Renal cortical epithelial cell (primary cell): Measurements from ENCODE around the gene PGAP3. TPM values are rescaled to one million over a fixed set of nuclear protein-coding genes. Genes with fewer than 3 reads are reported as not detected.
"Not testable (repeated sequence)": the region's sequence is repeated elsewhere in the genome, so short reads cannot be mapped to it uniquely, and the experiment has no call there.

Experiments used
- DNase-seq: peaks from one replicate; pipeline ENCODE4 v3.0.0-alpha.2; 2011; ENCODE audit warnings: low read depth
- total RNA-seq: library from RNA; depleted of rRNA; stranded (reverse); fragments of >200 nt; gene quantifications from 2 replicates; pipeline ENCODE4 v1.2.3, GENCODE V29; 2014

The PGAP3 gene, protein sequence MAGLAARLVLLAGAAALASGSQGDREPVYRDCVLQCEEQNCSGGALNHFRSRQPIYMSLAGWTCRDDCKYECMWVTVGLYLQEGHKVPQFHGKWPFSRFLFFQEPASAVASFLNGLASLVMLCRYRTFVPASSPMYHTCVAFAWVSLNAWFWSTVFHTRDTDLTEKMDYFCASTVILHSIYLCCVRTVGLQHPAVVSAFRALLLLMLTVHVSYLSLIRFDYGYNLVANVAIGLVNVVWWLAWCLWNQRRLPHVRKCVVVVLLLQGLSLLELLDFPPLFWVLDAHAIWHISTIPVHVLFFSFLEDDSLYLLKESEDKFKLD
- total RNA-seq = 6.6 and 21.8 TPM in 2 replicates

DNA sequence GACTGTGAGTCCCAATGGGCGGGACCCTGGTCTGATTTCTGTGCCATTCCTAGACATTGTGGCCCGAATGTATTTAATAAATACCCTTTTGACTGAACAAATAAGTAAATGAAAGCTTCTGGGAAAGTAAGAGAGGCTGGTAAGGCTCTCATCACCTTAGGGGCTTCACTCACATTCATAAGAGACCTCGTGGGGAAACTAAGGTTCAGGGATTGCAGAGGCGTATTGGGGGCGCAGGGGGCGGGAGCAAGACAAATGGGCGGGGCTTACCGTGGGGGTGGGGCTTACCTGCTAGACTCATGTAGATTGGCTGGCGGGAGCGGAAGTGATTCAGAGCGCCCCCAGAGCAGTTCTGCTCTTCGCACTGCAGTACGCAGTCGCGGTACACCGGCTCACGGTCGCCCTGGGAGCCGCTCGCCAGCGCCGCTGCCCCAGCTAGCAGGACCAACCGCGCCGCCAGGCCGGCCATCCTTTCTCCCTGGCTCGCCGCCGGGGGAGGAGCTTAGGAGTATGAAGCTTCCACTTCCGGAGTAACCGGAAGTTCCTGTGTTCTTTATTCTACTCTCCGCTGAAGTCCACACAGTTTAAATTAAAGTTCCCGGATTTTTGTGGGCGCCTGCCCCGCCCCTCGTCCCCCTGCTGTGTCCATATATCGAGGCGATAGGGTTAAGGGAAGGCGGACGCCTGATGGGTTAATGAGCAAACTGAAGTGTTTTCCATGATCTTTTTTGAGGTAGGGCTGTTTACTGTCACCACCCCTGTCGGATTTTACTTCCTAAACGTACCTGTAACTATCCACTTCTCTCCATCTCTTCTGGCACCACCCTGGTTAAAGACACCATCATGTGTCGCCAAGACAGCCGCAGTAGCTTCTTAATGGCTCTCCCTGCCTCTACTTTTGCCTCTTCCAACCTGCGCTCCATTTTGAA lies at the start of gene PGAP3:
PGAP3 (minus strand) TSS at position 512 of the 929 bp plus-strand sequence; CDS start at position 469, 43 bp downstream.
- DNase-seq = peak; percentile 83

DNA sequence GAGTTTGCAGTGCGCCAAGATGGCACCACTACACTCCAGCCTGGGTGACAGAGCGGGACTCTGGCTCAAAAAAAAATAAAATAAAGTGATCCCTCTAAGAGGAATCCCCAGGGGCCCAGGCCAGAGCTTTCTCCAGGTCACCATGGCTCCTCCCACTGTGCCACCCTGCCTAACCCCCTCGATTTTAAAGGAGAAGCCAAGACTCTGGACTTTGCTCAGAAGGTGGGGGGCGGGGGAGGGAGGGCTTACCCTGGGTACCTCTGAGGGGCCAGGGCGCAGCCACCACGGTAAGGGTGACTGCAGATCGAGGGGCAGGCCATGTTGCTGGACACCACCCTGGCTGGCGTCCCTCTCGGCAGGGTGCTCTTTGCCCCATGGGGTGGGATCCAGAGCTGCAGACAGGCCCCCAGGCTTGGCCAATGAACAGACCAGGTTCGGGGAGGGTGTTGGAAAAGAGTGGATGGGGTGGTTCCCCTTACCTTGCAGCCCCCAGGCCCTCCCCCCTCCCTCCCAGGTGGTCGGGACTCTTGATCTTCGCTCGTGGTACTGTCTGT lies 49.4 kb upstream of the PGAP3 start:
- no peak for DNase-seq

DNA sequence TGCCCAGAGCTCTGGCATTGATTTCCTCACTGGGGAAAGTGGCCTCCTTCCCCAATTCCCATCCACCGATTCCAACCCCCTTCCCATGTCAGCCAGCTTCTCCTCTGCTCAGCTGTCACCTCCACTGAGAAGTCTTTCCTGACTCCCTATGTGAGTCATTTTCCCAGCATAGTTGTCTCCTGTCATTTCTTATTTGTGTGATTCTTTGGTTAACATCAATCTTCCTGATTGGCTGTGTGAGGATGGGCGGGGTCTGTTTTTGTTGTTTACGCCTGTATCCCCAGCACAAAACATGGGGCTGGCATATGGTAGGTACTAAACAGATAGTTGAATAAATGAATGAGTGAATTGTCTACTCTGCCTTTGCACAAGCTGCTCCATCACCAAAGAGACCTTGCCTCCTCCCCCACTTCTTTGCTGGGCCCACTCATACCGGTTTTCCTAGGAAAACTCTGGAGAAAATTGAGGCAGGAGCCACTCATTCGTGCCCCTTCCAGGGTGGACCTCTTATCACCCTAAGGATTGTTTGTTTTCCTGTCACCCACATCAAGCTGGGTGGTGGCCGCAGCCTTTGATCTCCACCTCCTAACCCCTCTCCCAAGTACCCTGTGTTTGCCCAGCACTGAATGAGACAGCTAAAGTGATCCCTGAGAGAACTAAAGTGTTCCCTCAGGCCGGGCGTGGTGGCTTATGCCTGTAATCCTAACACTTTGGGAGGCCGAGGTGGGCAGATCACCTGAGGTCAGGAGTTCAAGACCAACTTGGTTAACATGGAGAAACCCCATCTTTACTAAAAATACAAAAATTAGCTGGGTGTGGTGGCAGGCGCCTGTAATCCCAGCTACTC lies 48.7 kb upstream of the PGAP3 start:
- no peak for DNase-seq

DNA sequence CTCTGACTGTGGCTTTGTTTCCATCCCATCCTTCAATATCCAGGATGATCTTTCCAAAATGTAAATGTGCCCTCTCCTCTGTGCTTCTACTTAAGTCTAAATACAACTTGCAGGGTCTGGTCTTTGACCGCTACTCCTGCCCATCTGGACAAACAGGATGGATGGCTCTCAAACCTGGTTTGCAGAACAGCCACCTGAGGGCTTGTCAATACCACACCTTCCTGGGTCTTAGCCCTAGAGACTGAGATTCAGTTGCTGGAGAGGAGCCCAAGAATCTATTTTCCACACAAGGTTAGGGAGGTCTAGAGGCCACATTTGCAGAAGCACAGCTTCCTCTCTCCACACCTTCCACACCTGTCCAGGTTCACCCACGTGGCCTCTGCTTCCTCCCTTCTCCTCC lies 48.0 kb upstream of the PGAP3 start:
- no peak for DNase-seq

DNA sequence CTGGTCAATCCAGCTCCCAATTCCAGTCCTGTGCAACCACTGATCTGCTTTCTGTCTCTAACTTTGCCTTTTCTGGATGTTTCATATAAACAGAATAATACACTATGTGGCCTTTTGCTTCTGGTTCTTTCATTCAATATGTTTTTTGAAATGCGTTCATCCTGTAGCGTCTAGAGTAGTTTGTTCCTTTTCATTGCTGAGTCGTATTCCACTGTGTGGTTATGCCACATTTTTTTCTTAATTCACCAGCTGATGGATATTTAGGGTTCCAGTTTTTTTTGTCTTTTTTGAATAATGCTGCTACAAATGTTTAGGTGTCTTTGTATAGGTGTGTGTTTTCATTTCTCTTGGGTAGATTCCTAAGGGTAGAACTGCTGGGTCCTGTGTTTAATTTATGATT lies 44.7 kb upstream of the PGAP3 start:
- no peak for DNase-seq

DNA sequence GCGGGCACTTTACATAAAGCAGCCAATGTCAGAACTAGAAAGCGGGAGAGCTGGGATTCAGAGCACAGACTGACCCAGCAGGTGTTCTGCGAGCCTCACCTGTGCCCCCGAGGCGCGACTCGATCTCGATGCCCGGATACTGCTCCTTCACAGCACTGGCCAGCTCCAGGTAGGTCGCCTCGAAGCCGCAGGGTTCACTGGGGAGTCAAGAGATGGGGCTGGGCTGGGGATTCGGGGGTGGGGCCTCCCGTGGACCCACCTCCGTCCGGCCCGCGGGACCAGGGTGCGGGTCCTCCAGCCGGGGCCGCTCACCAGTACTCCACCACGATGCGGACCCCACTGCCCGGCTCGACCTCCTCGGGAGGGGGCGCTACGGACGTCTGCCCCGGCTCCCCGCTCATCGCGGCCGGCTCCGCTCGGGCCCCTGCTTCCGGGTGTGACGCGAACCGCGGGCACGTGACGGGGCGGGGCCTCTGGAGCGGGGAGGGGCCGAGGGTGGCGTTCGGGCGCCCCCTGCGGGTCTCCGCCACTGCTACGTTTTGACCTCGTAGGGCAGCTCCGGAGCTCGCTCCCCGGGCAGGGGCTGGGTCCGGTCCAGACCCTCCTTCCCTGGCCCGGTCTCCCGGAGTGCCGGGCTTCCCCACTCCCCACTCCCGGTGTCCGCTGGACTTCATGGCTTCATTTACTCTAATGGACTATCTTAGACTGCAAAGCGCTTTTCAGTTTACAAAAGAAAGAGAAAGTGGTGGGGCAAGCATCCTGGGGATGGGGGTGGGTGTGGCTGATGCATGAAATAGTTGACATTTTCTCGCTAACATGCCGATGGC lies 42.5 kb upstream of the PGAP3 start, which contains the start of gene MIEN1:
MIEN1 (minus strand) TSS at position 438 of the 827 bp plus-strand sequence; CDS start at position 401, 37 bp downstream.
- no peak for DNase-seq

DNA sequence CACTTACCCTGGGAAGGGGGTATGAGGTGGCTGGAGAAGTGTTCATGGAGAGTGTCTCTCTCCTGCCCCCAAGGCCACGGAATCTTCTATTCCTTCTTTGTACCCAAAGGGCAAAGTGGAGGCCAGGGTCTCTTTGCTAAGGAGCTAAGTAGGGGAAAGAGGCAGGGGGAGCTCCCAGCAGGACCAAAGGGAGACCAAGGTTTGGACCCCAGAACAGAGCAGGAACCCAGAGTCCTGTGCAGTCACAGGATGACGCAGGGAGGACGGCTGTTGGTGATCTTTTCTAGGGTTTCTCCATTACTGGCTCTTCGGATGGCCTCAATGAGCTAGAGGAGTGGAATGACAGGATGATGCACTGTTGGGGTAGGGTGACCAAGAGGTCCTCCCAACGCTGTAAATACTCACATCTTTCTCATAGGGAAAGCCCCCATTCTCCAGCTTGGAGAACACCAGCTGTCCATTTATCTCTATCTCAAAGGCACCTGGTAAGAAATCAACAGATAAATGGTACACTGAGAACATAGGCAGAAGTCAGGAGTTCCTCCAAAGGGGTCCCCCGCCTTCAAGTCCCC lies 41.5 kb upstream of the PGAP3 start:
- no peak for DNase-seq

DNA sequence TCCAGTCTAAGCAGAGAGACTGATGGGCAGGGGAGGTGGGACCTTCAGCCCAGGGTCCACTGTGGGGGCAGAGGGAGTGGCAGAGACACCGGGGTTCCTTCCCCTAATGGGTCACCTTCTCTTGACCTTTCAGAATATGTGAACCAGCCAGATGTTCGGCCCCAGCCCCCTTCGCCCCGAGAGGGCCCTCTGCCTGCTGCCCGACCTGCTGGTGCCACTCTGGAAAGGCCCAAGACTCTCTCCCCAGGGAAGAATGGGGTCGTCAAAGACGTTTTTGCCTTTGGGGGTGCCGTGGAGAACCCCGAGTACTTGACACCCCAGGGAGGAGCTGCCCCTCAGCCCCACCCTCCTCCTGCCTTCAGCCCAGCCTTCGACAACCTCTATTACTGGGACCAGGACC lies 39.7 kb upstream of the PGAP3 start:
- DNase-seq = no peak

DNA sequence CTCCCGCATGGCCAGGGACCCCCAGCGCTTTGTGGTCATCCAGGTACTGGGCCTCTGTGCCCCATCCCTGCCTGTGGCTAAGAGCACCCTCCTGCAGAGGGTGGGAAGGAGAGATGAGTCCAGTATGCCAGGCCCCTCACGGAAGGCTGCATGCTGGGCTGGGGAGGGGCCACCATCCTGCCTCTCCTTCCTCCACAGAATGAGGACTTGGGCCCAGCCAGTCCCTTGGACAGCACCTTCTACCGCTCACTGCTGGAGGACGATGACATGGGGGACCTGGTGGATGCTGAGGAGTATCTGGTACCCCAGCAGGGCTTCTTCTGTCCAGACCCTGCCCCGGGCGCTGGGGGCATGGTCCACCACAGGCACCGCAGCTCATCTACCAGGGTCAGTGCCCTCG lies 38.8 kb upstream of the PGAP3 start:
- DNase-seq = no peak

DNA sequence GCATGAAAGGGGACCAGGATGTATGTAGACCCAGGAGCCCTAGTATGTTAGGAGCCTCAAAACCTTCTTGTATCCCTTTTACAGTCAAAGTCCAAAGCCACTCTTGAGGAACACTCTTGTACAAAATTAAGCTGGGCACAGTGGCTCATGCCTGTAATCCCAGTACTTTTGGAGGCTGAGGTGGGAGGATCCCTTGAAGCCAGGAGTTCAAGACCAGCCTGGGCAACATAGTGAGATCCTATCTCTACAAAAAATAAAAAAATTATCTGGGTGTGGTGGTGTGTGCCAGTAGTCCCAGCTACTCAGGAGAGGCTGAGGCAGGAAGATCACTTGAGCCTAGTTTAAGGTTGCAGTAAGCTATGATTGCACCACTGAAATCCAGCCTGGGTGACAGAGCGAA lies 38.1 kb upstream of the PGAP3 start:
- not testable (repeated sequence) for DNase-seq

DNA sequence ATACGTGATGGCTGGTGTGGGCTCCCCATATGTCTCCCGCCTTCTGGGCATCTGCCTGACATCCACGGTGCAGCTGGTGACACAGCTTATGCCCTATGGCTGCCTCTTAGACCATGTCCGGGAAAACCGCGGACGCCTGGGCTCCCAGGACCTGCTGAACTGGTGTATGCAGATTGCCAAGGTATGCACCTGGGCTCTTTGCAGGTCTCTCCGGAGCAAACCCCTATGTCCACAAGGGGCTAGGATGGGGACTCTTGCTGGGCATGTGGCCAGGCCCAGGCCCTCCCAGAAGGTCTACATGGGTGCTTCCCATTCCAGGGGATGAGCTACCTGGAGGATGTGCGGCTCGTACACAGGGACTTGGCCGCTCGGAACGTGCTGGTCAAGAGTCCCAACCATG lies 36.9 kb upstream of the PGAP3 start:
- no peak for DNase-seq

DNA sequence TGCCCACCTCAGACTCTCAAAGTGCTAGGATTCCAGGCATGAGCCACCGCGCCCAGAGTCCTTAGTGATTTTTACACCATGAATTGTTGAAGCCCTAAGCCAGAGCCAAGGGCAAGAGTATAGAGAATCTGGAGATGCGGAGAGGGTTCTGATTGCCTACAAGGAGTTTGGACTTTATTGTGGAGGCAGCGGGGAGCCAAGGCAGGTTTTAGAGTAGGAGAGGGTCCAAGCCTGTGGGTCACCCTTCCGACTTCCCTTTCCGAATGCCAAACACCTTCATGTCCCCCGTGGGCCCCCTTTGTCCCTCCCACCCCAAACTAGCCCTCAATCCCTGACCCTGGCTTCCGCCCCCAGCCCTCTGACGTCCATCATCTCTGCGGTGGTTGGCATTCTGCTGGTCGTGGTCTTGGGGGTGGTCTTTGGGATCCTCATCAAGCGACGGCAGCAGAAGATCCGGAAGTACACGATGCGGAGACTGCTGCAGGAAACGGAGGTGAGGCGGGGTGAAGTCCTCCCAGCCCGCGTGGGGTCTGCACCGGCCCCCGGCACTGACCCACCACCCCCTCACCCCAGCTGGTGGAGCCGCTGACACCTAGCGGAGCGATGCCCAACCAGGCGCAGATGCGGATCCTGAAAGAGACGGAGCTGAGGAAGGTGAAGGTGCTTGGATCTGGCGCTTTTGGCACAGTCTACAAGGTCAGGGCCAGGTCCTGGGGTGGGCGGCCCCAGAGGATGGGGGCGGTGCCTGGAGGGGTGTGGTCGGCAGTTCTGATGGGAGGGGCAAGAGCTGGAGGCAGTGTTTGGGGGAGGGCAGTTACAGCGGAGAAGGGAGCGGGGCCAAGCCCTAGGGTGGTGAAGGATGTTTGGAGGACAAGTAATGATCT lies 35.4 kb upstream of the PGAP3 start:
- no peak for DNase-seq

DNA sequence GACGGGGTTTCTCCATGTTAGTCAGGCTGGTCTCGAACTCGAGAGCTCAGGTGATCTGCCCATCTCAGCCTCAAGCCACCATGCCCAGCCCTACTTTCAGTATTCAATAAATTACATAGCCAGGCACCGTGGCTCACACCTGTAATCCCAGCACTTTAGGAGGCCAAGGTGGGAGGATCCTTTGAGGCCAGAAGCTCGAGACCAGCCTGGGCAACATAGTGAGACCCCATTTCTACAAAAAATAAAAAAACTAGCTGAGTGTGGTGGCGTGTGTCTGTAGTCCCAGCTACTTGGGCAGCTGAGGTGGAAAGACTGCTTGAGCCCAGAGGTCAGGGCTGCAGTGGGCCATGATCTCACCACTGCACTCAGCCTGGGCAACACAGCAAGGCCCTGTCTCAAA lies 34.2 kb upstream of the PGAP3 start:
- no peak for DNase-seq

DNA sequence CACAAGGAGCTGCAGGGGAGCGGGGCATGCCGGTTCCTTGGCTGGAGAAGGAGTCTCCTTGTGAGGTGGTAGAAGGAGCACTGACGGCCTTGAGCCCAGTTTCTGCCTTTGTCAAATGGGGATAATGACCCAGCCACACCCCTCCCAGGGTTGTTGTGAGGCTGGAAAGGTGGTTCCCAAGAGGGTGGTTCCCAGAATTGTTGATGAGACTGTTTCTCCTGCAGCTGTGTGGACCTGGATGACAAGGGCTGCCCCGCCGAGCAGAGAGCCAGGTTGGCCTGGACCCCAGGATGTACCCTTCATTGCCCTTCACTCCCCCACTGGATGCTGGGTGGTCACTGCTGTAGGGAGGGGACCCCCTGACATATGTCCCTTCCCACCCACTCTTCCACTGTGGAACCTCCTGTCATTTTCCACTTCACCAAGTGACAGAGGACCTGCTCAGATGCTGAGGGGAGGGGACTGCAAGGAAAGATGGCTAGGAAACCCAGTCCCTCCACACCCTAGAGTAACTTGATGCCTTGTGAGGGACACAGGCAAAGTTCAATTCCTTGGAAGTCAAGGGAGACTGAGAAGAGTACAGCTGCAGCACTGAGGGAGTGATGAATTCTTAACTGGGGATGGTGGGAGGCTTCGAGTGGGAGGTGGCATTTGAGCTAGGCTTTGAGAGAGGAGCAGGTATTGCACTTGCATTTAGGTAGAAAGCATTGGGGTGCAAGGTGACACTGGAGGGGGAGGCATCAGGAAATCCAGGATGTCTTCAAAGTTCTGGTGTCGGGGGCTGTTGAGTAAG lies 31.9 kb upstream of the PGAP3 start:
- DNase-seq = no peak

DNA sequence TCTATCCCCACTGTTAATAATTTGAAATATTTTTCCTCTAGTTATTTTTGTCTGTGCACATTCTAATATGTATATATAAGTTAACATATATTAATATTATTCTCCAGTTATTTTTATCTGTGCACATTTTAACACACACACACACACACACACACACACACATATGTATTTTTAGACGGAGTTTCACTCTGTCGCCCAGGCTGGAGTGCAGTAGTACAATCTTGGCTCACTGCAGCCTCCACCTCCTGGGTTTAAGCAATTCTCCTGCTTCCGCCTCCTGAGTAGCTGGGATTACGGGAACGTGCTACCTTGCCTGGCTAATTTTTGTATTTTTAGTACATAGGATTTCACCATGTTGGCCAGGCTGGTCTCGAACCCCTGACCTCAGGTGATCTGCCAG lies 29.8 kb upstream of the PGAP3 start:
- no peak for DNase-seq

DNA sequence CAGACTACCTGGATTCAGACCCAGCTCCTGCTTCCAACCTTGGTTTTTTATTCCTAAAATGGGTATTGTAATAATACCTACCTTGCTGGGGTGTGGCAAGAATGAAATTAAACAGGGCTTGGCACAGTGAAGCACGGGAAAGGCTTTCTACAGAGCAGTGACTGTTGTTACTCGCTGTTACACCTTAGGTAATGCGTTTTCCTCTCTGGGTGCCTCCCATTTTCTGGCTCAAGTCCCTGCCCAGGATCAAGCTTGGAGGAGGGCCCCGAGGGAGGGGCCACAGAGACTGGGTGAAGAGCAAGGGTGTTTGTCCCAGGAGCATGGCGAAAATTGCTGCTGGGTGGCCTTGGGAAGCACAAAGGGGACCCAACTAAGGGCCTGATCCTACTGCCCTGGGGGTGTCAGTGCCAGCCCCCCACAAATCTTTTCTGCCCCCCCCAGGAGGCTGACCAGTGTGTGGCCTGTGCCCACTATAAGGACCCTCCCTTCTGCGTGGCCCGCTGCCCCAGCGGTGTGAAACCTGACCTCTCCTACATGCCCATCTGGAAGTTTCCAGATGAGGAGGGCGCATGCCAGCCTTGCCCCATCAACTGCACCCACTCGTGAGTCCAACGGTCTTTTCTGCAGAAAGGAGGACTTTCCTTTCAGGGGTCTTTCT lies 29.2 kb upstream of the PGAP3 start:
- DNase-seq = no peak

DNA sequence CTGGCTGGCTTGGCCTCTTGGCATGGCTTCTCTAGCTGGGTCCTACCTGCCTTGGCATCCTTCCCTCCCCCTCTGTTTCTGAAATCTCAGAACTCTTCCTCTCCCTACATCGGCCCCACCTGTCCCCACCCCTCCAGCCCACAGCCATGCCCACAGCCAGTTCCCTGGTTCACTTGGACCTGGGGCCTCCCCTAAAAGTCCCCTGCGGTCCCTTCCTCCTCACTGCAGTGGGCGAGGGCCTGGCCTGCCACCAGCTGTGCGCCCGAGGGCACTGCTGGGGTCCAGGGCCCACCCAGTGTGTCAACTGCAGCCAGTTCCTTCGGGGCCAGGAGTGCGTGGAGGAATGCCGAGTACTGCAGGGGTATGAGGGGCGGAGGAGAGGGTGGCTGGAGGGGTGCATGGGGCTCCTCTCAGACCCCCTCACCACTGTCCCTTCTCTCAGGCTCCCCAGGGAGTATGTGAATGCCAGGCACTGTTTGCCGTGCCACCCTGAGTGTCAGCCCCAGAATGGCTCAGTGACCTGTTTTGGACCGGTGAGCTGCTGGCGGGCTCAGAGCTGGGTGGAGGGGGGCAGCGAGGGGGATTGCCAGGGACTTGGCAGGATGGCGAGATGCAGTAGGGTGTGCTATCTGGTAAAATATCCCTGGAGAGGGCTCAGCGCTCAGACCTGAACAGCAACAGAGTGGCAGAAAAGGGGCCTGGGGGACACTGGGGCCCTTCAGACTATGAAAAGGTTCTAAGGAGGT lies 28.4 kb upstream of the PGAP3 start:
- no peak for DNase-seq
